Measurements from ENCODE around the gene CACNA1D.

DNA sequence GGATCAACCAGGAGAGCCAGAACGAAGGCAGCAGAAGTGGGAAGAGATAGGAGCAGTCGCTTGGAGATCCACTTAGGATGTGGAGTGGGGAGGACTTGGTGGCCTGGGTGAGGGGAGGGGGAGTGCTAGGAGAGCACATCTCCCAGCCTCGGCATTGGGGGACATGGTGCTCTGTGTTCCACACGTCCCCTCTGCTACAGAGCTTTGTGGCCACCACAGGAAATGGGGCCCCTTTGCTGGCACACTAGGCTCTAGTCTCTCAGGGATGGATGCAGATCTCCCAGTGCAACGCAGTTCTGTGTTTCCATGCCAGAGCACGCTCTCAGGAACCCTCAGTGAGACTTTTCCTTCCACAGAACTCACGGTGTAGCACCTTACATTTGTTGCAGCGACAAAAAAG lies 283.1 kb downstream of the CACNA1D start:
- TF ChIP-seq, protein P1, sequence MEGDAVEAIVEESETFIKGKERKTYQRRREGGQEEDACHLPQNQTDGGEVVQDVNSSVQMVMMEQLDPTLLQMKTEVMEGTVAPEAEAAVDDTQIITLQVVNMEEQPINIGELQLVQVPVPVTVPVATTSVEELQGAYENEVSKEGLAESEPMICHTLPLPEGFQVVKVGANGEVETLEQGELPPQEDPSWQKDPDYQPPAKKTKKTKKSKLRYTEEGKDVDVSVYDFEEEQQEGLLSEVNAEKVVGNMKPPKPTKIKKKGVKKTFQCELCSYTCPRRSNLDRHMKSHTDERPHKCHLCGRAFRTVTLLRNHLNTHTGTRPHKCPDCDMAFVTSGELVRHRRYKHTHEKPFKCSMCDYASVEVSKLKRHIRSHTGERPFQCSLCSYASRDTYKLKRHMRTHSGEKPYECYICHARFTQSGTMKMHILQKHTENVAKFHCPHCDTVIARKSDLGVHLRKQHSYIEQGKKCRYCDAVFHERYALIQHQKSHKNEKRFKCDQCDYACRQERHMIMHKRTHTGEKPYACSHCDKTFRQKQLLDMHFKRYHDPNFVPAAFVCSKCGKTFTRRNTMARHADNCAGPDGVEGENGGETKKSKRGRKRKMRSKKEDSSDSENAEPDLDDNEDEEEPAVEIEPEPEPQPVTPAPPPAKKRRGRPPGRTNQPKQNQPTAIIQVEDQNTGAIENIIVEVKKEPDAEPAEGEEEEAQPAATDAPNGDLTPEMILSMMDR (conservative IDR thresholded peaks at IDR 0.05; ENCODE audit: low read depth, low read length), result no peak
- no peak for TF ChIP-seq EZH2 (IDR thresholded peaks at IDR 0.05; ENCODE audit: borderline replicate concordance, low read depth, low read length, poor library complexity, severe bottlenecking)

All from A673 (cell line).